Measurements from ENCODE around the gene RMRP.

DNA sequence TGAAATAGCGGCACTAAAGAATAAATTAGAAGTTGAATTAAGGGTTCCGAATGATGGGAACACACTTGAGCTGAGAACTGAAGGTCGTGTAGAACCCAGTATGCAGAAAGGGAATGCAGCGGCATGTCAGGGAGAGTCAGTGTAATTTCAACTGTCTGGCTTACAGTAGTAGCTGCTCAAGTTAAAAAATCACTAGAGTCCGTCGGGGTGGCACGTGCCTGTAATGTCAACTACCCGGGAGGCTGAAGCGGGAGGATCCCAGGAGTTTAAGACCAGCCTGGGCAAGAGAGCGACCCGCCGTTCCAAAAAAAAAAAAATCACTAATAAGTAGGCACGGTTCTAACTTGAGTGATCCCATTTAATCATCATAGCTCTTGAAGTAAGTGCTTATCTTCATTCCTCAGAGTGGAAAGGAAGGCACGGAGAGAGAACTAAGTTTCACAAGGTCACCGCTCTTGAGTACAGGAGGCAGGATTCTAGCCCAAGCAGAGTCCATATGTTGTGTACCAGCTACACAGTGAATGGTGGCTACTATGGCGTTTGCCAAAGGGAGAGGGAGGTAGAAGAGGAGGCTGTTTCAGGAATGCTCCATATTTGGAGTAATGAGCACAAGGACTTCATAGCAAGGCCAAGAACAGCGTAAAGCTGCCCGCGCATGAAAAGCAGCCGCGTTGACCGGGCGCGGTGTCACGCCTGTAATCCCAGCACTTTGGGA lies 831 bp downstream of the RMRP start:
- TF ChIP-seq, protein P1, sequence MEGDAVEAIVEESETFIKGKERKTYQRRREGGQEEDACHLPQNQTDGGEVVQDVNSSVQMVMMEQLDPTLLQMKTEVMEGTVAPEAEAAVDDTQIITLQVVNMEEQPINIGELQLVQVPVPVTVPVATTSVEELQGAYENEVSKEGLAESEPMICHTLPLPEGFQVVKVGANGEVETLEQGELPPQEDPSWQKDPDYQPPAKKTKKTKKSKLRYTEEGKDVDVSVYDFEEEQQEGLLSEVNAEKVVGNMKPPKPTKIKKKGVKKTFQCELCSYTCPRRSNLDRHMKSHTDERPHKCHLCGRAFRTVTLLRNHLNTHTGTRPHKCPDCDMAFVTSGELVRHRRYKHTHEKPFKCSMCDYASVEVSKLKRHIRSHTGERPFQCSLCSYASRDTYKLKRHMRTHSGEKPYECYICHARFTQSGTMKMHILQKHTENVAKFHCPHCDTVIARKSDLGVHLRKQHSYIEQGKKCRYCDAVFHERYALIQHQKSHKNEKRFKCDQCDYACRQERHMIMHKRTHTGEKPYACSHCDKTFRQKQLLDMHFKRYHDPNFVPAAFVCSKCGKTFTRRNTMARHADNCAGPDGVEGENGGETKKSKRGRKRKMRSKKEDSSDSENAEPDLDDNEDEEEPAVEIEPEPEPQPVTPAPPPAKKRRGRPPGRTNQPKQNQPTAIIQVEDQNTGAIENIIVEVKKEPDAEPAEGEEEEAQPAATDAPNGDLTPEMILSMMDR (IDR thresholded peaks at IDR 0.05; ENCODE audit: low read length): no peak
- TF ChIP-seq EZH2 (optimal IDR thresholded peaks at IDR 0.05; ENCODE audit: low read depth, low read length): no peak
